CD4-positive, alpha-beta T cell treated with Interleukin-21 for 1 hour (primary cell): Measurements from ENCODE around the gene A2M.
"Not testable (repeated sequence)": the region's sequence is repeated elsewhere in the genome, so short reads cannot be mapped to it uniquely, and the experiment has no call there.

Source experiments
- DNase-seq: peaks from one replicate; pipeline ENCODE4 v3.0.0-alpha.2; 2020

The A2M gene

DNA sequence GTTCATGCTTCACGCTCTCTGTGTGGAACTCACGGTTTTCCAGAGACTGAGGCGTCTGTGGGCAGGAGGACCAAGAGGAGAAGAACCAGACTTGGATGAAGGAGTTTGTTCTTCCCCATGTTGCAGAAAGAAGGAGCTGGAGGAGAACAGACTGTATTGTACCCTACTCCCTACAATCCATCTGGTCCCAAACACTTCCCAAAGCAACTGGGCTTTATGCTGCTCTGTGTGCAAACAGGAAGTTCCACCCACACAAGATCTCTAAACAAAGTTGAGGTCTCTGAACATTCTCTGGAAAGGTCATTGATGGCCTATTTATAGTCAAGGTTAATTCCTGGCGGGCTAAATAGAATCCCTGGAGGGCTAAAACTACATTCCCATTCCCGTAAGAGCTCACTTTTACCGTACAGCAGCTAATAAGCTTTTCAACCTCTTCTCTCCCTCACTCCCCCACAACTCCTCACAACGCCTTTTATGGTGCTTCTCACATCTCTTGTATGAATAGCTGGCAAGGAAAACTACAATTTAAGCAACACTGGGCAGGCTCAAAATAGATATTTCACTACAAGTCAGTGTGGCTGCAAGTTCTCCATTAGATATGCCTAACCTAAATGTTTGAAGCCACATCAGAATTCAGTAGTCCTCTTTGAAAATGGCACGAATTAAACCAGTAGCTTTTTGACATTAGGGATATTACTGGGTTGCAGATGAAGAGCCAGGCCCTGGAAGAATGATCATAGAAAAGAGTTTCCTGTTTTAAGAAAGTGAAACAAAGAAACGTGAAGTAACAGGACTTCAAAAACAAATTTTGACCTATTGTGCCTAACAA, at the start of gene A2M:
Gene A2M (minus strand): TSS at position 189 of the 829 bp plus-strand sequence. CDS start 70 bp downstream, at position 119.
- DNase-seq: no peak

DNA sequence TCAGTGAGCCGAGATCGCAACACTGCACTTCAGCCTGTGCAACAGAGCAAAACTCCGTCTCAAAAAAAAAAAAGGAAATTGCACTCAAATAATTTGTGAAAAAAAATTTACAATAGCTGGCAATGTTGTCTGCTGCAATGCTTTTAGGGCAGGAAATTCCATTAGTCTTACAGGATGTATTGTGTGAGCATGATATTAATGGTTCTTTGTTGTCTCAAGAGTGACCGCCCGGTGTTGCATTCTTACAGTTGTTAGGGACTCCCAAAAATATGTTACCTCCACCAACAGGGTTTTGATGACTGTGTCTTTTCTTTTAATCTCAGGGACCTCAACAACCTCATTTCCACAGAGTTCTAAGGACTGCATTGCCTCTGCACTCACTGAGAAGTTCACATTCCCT, 47.7 kb upstream of the A2M start:
- DNase-seq: no peak

DNA sequence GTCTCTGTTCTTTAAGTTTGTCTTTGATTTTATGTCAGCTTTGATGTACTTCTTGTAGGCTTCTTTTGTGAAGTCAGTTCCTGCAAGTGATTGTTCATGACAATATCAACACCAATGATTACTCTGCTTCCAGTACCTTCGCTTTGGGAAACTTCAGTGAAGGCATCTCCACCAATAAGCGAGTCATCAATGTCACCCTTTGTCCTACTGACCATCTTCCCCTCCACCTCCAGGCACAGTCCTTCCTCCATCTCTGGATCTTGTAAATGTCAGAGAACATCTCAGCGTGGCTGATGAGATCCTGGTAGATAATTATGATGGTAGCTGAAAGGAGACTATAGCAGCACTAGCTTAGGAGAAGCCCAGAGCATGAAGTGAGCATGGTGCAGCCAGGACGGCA, 40.4 kb upstream of the A2M start:
- no peak for DNase-seq

DNA sequence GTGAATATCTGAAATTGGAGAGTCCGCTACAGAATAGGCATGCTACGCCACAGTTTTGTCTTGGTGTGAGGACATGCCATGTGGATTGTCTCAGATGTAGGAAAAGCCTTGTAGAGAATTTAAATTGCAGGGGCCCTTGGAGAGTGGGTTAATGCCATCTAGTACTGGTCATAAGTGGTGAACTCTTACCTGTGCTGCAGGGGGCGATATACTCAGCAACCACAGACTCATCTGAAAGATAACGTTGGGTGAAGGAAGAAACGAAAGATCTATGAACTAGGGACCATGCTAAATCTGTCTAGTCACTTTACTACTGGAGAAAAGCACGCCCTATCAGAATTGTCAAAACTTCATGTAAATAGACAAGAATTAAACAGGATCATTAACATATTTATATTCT, 33.7 kb upstream of the A2M start:
- no peak for DNase-seq

DNA sequence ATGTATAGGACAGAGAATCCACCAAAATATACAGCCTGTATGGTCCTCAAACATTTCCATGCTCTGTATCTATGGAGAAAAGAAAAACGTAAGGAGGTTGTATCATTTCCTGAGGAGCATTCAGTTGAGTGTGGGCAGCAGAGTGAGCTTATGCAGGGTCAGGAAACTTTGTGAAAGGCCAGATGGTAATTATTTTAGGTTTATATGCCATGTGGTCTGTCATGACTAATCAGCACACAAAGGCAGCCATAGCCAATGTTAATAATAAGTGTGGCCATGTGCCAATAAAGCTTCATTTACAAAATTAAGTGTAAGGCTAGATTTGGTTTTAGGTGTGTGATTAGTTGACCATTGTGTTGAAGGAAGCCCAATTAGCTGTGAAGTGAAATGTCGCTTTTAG, 33.2 kb upstream of the A2M start:
- no peak for DNase-seq

DNA sequence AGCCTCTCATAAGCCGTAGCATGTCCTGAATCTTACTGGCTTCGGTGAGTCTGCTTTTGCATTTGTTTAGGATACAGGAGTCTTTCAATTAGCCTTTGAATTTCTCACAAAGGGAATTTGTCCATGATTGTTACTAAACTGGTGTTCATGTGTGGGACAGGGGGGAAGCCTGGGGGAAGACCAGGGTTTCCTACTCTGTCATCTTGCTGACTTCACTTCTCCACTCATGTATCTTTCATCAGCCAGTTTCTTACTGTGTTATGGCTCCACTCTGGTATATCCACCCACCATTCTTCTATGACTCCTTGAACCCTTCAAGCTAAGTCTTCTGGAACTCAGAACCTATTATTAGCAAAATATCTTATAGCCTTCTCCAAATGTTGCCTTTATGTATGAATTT, 31.7 kb upstream of the A2M start:
- DNase-seq: no peak

DNA sequence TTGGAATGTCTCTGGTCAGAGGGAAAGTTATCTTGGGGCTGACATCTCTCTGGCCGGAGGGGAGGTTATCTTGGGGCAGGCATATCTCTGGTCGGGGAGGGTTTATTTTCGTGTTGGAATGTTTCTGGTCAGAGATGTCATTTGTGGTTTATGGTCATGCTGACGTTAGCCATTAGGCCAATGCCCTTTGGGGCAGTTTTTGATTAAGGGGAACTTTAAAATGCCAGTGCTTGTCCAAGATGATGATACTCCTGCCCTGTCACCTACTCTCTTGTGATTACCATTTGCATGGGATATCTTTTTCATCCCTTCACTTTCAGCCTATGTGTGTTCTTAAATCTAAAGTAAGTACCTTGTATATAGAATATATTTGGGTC, 29.0 kb upstream of the A2M start:
- DNase-seq: no peak

DNA sequence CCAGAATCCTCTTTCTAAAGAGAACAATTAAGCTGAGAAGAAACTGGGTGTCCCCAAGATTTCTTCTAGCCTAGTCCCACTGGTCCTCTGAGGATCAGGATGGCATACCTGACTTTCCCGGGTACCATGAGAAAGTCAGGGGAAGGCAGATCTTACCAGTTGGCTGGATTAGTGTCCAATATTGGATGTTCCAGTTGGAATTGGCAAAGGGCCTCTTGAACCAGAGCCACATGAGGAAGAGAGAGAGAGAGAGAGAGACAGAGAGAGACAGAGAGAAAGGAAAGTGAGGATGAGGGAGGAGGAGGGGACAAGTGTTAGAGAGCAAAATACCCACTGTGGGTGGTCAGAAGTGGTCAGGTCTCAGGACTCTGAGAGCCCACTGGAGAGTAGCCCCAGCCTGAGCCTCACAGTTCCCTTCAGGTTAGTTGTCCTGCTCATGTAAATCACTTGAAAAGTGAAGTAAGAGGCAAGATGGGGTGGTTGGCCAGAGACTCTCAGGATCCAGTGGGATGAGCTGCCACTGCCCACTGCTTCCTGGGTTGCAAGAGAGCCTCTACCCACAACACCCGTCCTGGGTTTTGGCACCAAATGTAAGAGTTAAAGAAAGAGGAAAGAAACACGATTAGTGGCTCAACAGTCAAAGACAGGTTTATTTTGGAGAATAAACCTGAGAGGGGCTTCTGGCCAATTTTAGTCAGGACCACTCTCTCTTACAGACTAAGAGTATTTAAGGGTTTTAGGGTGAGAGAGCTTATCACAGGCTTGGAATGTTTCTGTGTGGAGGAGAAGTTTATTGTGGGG, 28.4 kb upstream of the A2M start:
- DNase-seq: no peak

DNA sequence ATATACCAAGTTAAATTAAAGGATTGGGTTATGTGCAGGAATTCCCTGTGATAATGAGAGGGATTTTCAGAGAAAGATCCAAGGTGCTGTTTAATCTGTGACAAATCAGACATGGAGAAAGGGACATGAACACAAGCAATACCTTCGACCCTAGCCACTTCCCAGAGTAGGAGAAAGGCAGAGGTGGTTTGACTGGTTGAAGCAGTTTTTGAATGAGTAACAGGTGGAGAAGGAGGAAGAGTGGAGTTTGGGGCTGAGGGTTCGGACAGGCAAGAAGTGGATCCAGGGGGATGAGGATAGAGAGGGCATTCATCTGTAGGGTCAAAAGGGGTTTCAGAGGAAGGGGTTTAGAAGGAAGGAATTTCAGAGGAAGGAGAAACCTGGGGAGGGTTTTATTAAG, 27.4 kb upstream of the A2M start:
- DNase-seq: no peak

DNA sequence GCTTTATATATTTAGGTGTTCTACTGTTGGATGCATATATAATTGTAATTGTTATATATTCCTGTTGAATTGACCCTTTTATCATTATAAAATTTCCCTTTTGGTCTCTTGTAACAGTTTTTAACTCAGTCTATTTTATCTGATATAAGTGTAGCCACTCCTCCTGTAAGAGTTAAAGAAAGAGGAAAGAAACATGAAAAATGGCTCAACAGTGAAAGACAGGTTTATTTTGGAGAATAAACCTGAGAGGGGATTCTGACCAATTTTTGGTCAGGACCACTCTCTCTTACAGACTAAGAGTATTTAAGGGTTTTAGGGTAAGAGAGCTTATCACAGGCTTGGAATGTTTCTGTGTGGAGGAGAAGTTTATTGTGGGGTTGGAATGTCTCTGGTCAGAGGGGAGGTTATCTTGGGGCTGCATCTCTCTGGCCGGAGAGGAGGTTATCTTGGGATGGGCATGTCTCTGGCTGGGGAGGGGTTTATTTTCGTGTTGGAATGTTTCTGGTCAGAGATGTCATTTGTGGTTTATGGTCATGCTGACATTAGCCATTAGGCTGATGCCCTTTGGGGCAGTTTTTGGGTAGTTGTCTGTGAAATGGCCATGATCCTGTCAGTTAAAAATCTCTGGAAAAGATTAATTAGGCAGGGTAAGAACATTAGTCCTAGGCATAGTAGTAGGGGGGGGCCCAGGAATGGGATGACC, 24.0 kb upstream of the A2M start:
- DNase-seq: not testable (repeated sequence)

DNA sequence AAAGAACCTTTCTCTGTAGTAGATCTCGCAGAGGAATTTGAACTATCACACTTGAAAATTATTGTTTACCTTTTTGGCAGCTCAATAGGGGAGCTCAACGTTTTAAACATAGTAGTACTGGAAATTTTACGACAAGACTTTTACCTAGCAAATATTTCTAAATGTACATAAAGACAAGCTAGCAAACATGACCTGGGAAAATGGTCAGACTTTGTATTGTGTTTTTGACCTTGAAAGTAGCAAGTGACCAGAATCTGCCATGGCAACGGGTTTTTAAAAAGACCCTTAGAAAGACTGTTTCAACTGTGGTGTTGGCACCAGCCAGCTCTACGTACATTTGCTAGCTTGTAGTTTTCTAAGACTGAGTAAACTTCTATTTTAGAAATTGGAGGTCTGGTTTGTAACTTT, 20.2 kb upstream of the A2M start:
- DNase-seq: no peak

DNA sequence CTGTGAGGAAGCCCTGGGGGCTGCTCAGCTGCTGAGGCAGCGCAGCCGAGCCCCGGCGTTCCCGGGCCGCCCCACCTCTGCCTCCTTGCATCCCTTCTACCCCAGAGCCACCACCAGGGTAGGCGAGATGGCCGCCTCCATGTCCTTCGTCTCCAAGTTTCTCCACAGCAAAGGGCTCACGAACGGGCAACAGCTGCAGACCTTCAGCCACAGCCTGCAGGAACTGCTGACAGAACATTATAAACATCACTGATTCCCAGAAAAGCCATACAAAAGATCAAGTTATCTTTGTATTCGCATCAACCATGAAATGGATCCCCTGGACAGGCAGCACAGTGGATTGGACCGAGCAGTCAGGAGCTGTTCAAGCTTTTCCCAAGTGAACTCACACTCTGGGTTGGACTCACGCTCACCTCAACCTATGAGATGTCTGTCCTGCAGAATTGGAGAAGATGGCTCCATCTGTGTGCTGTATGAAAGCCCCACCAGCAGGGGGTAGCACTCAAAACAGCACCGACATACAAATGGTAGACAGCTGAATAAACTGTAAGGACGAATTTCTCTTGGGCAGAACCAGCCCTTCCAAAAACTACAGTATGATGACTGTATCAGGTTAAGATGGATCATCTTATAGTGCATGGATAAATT, 19.4 kb upstream of the A2M start:
- DNase-seq: no peak

DNA sequence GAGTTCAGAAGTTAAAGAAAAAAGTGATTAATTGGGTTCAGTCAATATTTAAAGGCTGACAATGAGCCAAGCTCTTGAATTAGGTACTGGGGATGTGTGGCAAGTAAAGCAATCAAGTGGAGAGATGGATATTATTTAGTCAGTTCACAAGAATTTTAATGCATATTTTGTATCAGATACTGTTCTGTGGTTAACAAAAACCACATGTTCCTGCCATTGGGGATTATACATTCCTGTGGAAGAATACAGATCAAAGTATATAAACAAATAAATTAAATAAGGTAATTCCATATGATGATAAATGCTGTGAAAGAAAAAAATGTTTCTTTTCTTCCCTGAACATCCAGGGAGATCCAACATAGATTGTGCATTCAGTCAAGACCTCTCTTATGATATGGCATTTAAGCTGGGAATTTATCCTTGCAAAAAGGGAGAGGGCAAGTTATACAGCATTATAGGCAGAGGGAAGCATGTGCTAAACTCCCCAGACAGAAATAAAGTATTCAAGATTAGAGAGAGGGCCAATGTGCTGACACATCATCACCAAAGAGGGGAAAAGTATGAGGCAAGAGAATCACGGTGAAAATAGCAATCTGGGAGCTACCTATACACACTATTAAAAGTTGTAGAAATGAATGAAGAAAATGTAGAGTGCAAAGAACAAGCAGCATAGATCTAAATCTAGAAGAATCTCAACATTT, 17.6 kb upstream of the A2M start:
- no peak for DNase-seq

DNA sequence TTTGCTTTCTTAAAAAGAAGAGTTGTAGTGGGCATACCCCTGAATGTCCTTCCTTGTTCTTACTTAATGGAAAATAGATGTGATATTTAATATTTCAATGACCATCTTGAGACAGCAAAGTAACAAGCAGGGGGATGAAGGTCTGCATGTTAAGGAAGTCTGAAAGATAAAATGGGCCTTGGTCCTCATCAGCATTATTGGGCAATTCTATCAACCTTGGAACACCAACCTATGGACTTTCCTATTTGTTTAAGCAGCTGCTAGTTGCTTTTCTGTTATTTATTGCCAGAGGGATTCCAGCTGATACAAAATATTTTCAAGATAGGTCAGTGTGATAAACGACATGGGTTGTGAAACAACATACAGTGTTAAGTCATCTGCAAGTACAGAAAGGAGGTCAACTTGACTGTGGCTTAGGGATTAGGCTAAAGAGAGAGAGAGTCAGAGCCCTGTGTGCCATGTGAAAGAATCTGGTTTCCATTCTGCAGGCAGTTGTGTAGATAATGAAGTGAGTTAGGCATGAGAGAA, 16.4 kb upstream of the A2M start:
- no peak for DNase-seq

DNA sequence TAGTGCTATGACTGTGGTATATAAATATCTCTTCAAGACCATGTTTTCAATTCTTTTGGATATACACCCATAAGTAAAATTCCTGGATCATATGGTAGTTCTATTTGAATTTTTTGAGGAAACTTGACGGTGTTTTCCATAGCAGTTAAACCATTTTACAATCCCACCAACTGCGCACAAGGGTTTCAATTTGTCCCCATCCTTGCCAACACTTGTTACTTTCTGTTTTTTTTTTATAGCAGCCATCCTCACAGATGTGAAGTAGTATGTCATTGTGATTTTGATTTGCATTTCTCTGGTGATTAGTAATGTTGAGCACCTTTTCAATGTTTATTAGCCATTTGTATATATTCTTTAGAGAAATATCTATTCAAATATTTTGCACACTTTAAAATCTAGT, 14.5 kb upstream of the A2M start:
- no peak for DNase-seq

DNA sequence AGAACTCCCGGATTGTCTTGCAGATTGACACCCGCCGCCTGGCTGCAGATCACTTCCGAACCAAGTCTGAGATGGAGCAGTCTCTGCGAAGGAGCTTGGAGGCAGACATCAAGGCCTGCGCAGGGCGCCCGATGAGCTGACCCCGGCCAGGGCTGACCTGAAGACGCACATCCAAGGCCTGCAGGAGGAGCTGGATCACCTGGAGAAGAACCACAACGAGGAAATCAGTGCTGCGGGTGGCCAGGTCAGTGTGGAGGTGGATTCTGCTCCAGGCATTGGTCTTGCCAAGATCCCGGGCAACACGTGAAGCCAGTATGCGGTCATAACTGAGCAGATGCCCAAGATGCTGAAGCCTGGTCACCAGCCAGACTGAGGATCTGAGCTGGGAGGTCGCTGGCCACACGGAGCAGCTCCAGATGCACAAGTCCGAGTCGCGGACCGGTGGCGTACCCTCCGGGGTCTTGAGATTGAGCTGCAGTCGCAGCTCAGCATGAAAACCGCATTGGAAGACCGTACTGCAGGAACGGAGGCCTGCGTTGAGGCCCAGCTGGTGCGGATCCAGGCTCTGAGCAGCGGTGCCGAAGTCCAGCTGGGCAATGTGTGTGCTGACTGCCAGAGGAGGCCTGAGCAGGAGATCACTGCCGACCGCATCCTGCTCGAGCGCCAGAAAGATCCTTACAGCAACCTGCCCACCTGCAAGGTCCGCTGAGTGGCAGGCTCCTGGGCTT, 12.4 kb upstream of the A2M start:
- DNase-seq: no peak

DNA sequence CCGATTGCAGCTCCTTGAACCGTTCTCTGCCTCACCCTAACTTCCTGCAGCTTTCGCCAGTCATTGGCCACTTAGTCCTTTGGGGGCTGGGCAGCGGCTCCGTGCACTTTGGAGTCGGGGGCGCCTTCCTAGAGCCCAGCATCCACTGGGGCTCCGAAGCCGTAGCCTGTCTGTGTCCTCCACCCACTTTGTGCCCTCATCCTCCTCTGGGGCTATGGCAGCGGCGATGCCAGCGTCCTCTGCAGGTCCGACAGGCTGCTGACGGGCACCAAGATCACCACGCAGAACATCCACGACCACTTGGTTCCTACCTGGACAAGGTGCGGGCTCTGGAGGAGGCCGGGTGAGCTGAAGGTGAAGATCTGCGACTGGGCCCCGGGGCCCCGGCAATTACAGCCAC, 11.8 kb upstream of the A2M start:
- no peak for DNase-seq

DNA sequence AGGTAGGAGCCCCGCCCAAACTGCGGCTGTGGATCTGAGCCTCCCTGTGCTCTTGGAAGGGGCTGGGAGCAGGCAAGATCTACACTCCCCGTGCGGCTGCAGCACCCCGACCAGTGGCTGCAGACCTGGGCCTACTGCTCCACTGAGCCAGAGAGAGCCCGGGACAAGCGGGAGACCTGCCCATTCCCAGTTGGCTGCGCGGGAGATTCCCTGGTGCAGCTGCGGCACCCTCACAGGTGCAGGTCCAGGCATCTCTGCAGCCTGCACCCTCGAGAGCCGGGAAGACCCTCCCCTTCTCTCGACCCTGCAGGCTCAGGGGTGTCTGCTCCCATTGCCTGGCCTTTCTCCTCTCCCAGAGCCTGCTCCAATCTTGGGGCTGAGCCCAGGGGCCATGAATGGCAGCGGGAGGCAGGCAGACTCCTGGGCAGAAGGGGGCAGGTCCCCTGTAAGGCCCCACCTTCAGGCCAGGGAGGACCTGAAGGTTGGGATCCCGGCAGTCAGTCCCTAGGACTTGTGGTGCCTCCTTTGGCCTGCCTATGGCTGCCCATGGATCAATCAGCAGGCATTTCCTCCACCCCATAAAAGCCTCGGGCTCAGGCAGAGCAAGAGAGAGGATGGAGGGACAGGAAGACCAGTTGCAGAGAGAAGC, 8.8 kb upstream of the A2M start:
- no peak for DNase-seq

DNA sequence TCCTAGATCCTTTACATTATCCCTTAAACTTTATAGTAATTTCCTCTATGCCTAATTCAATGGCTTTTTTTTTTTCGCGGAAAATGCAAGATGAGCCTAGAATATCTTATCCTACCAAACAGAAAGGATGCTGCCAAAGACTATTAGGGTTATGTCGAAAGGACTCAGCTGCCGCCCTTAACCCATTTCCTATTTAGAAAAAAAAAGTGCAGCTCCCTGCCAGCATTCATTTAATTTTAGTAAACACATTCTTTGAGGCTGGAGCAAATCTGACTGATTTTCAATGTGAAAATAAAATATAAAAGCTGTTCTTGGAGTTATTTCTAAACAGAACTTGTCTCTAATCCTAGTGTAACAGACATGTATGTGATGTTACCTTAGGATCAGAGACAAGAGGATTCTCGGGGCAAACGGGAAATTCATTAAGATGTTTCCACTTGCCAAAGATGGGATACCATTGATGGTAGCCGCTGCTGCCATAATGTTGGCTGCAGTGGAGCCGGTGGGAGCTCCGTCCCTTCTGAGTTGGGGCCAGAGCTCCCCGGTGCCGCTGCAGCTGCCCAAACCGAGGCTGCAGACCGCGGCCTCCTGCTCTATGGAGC, 8.2 kb upstream of the A2M start:
- DNase-seq: no peak

DNA sequence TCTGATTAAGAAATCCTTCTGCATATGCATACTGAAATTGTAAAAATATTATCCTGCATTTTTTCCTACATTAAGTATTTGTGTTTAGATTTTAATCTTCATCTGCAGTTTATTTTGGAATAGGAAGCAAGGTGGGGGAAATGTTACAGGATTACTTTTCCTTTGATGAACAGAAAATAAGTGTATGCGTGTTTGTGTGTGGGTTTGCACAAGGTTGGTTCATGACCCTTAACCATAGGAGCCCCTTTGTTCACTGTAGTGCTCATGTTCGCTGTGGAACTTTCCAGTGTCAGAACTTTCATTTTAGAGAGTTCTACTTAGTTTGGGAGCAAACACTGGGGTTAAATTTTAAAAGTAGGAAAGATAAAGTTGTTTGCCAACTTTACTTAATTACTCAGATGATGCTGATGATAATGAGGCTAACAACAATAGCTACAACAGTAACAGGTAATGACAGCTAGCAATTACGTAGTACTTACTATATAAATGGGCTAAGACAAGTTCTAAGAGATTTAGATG, 6.4 kb upstream of the A2M start:
- DNase-seq: no peak
